ENCODE measurements around the gene FCRL2. TPM values are rescaled to one million over a fixed set of nuclear protein-coding genes. Genes with fewer than 3 reads are reported as not detected.

FCRL2 gene
- total RNA-seq, 2 experiments from 2014 or later: 0.11 to 0.20 TPM

- H3K36me3 ChIP-seq (ENCODE audit: insufficient read depth, low read length): no peaks in the 10 kb centered on the region
- Mint-ChIP-seq H3K27me3 (peaks cover 5% of the 10 kb centered on the region), H3K36me3 (ENCODE audit: low read depth) (no peaks in the 10 kb centered on the region), H3K9me3 (peaks cover 4% of the 10 kb centered on the region), H3K4me1 (ENCODE audit: low read depth) (no peaks in the 10 kb centered on the region), H3K27ac (no peak overlapping the region), H3K4me3 (no peak overlapping the region)
- no peak for ATAC-seq (ENCODE audit: poor library complexity)
- H3K4me3 ChIP-seq (ENCODE audit: low read length): no peak overlapping the region
- no peaks in the 10 kb centered on the region for H3K27me3 ChIP-seq (ENCODE audit: control insufficient read depth in 1 of 2, insufficient read depth in 2 of 2, low read length in 2 of 2)
- no peak for DNase-seq
- ChIA-PET POLR2A (no interaction called here), CTCF (no interaction called here)
- intact Hi-C loops (cut with DNase I, micrococcal nuclease): no loop called here
- no peaks in the 10 kb centered on the region for H3K4me1 ChIP-seq (ENCODE audit: insufficient read depth, low read length)
- H3K9me3 ChIP-seq (ENCODE audit: control insufficient read depth in 1 of 2, insufficient read depth in 1 of 2, low read length in 2 of 2): no peaks in the 10 kb centered on the region
- H3K27ac ChIP-seq (ENCODE audit: low read depth in 1 of 2, low read length in 2 of 2): no peak overlapping the region
- TF ChIP-seq CTCF (IDR thresholded peaks at IDR 0.05): no peak
These were observed 8.3 kb upstream of the FCRL2 start for GRCh38 chr1:157785248-157785647.

DNA sequence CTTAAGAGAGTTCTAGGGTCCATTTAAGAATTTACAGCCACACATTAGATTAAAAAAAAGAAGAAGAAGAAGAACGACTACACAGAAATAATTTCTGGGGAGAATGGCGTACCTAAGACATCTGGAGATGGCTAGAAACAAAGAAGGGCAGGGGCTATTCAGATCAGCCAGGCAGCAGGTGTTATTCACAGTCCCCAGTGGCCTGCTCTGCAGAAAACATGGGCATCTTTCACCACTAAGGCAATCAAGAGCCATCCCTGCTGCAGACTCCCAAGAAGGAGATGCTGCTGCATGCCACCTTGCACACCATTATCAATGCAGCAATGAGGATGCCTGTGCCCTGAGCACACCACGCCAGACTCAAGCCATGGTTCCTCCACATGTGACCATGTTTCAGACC, 7.9 kb upstream of the FCRL2 start:
- Histone ChIP-seq H3K4me3 (ENCODE audit: low read length) (no peak overlapping the region), H3K27ac (ENCODE audit: low read depth in 1 of 2, low read length in 2 of 2) (no peak overlapping the region), H3K4me1 (ENCODE audit: insufficient read depth, low read length) (no peaks in the 10 kb centered on the region), H3K27me3 (ENCODE audit: control insufficient read depth in 1 of 2, insufficient read depth in 2 of 2, low read length in 2 of 2) (no peaks in the 10 kb centered on the region), H3K9me3 (ENCODE audit: control insufficient read depth in 1 of 2, insufficient read depth in 1 of 2, low read length in 2 of 2) (no peaks in the 10 kb centered on the region), H3K36me3 (ENCODE audit: insufficient read depth, low read length) (no peaks in the 10 kb centered on the region)
- Mint-ChIP-seq H3K36me3 (ENCODE audit: low read depth) (no peaks in the 10 kb centered on the region), H3K27me3 (peaks cover 5% of the 10 kb centered on the region), H3K27ac (no peak overlapping the region), H3K4me3 (no peak overlapping the region), H3K4me1 (ENCODE audit: low read depth) (no peaks in the 10 kb centered on the region), H3K9me3 (peaks cover 1% of the 10 kb centered on the region)
- ATAC-seq (ENCODE audit: poor library complexity) (no peak), DNase-seq (no peak)
- ChIA-PET CTCF (no interaction called here), POLR2A (no interaction called here)
- intact Hi-C loops (cut with DNase I, micrococcal nuclease): no loop called here
- no peak for TF ChIP-seq CTCF (IDR thresholded peaks at IDR 0.05)

DNA sequence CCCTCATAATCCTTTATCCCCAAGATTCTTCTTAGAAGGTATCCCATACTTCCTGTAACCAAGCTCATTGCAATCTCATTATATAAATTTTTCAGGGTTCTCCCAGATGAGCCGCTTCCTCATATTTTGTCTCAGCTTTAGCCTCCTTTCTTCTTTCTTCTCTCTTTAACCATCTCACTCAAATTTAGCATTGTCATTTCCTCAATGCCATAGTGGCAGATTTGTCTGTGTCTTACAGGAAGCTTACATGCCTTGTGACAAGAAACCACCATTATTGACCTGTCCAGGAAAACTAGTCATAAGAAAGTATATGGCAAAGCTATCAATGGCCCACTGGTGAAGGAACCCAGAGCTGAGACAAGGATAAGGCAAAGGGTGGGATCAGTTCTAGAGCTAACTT, 6.0 kb upstream of the FCRL2 start:
- POLR2A ChIA-PET: no interaction called here
- CTCF ChIA-PET: no interaction called here
- no peak overlapping the region for H3K27ac ChIP-seq (ENCODE audit: low read depth in 1 of 2, low read length in 2 of 2)
- no peaks in the 10 kb centered on the region for H3K4me1 ChIP-seq (ENCODE audit: insufficient read depth, low read length)
- DNase-seq: no peak
- Mint-ChIP-seq H3K36me3 (ENCODE audit: low read depth) (no peaks in the 10 kb centered on the region), H3K27me3 (peaks cover 5% of the 10 kb centered on the region), H3K9me3 (no peaks in the 10 kb centered on the region), H3K4me1 (ENCODE audit: low read depth) (no peaks in the 10 kb centered on the region), H3K4me3 (no peak overlapping the region), H3K27ac (no peak overlapping the region)
- intact Hi-C loops (cut with DNase I, micrococcal nuclease): loop anchor here in 1 of 2 experiments (2.0 kb wide), 1 partner anchor 54 kb away; no protein-coding TSS in a partner anchor
- no peak for TF ChIP-seq CTCF (IDR thresholded peaks at IDR 0.05)
- no peak overlapping the region for H3K4me3 ChIP-seq (ENCODE audit: low read length)
- H3K9me3 ChIP-seq (ENCODE audit: control insufficient read depth in 1 of 2, insufficient read depth in 1 of 2, low read length in 2 of 2): no peaks in the 10 kb centered on the region
- H3K36me3 ChIP-seq (ENCODE audit: insufficient read depth, low read length): no peaks in the 10 kb centered on the region
- H3K27me3 ChIP-seq (ENCODE audit: control insufficient read depth in 1 of 2, insufficient read depth in 2 of 2, low read length in 2 of 2): no peaks in the 10 kb centered on the region
- no peak for ATAC-seq (ENCODE audit: poor library complexity)
